K562 (cell line): ENCODE results near the gene ARHGEF12. TPM values are rescaled to one million over a fixed set of nuclear protein-coding genes. Genes with fewer than 3 reads are reported as not detected.

Source experiments
- ATAC-seq: fragments of 200-7000 bp; cut with Tn5 transposase; 3 replicates; pipeline ENCODE4 v1.9.1; 2020; ENCODE audit warnings: moderate library complexity
- BruUV-seq: library from RNA; stranded (reverse); fragments of 400-500 nt; replicated peaks from 2 replicates; lab custom pipeline; 2021; lab: Mats Ljungman, UMichigan
- CTCF ChIA-PET: fragments of 300-600 bp; formaldehyde crosslinking; extraction: SDS; loops from one replicate; lab custom pipeline; 2021; ENCODE audit warnings: low intra/inter-chr PET ratio; lab: Yijun Ruan, JAX
- POLR2A ChIA-PET: fragments of 300-600, 350-650 bp; sonication (Branson Sonifier 250); formaldehyde crosslinking; extraction: SDS; loops from one replicate; lab custom pipeline; 2021; ENCODE audit warnings: antibody characterized with exemption, inconsistent platforms; lab: Yijun Ruan, JAX
- DNase-seq, 4 experiments: peaks; one replicate each; pipeline versions ENCODE4 v3.0.0 to v3.0.0-alpha.2; 2011 to 2018; ENCODE audit warnings: low spot score in 3 of 4, mixed read lengths in 3 of 4; ENCODE audit errors: extremely low read depth in 1 of 4
- FAIRE-seq: peaks from 2 replicates; lab custom pipeline; 2011; peaks lifted over from hg19 to GRCh38; lab: Jason Lieb, UNC
- H2AFZ ChIP-seq: 2 replicates; pipeline ENCODE4 v1.6.0; 2011; ENCODE audit warnings: low read depth, low read length, control low read depth, inconsistent platforms
- H3K27ac ChIP-seq: fragments of 200-600 bp; 3 replicates; pipeline ENCODE4 v1.8.0; 2011; ENCODE audit warnings: low read depth, mild to moderate bottlenecking, control low read depth, inconsistent platforms, low read length, moderate library complexity, mixed read lengths; ENCODE audit errors: extremely low read depth
- H3K27me3 ChIP-seq, 2 experiments: fragments of 300-600 bp in 1 of 2; 2 replicates in 1 of 2; 3 replicates in 1 of 2; pipeline versions ENCODE4 v1.6.0 to v1.8.0; 2011; ENCODE audit warnings: inconsistent platforms in 2 of 2, low read length in 2 of 2, mild to moderate bottlenecking in 1 of 2, mixed read lengths in 1 of 2, moderate library complexity in 1 of 2; ENCODE audit not compliant: control insufficient read depth in 2 of 2, insufficient read depth in 2 of 2
- H3K36me3 ChIP-seq: fragments of 300-600 bp; 3 replicates; pipeline ENCODE4 v1.8.0; 2011; ENCODE audit warnings: mild to moderate bottlenecking, low read length, inconsistent platforms; ENCODE audit not compliant: control insufficient read depth, insufficient read depth
- H3K4me1 ChIP-seq, 2 experiments: fragments of 200-600 bp in 1 of 2; replicated peaks in 1 of 2; 2 replicates in 1 of 2; 3 replicates in 1 of 2; pipeline versions ENCODE4 v1.5.1 to v1.8.0; 2011; ENCODE audit warnings: inconsistent platforms in 2 of 2, low read length in 2 of 2, mild to moderate bottlenecking in 1 of 2, mixed read lengths in 1 of 2, moderate library complexity in 1 of 2; ENCODE audit not compliant: control insufficient read depth in 2 of 2, insufficient read depth in 2 of 2
- H3K4me2 ChIP-seq: 2 replicates; pipeline ENCODE4 v1.6.1; 2011; ENCODE audit warnings: low read length, control low read depth, inconsistent platforms, mixed read lengths; ENCODE audit not compliant: insufficient read depth
- H3K4me3 ChIP-seq: fragments of 200-600 bp; sonication (generic), shearing (Covaris generic); 2 replicates; pipeline ENCODE4 v1.5.1; 2016; ENCODE audit warnings: control low read depth, inconsistent platforms
- H3K79me2 ChIP-seq: fragments of 200-600 bp; 3 replicates; pipeline ENCODE4 v1.8.0; 2011; ENCODE audit warnings: low read length, inconsistent platforms; ENCODE audit not compliant: control insufficient read depth, insufficient read depth
- H3K9ac ChIP-seq, 2 experiments: 2 replicates each; pipeline versions ENCODE4 v1.6.0 to v1.6.1; 2011; ENCODE audit warnings: low read depth in 2 of 2, low read length in 2 of 2, control low read depth in 1 of 2, inconsistent platforms in 1 of 2, mild to moderate bottlenecking in 1 of 2, mixed read lengths in 1 of 2; ENCODE audit not compliant: insufficient read depth in 1 of 2
- H3K9me1 ChIP-seq: one replicate; pipeline ENCODE4 v1.6.0; 2011; ENCODE audit warnings: inconsistent platforms, mild to moderate bottlenecking, low read length, moderate library complexity; ENCODE audit not compliant: control insufficient read depth, insufficient read depth
- H3K9me3 ChIP-seq: replicated peaks from 2 replicates; pipeline ENCODE4 v1.5.1; 2011; ENCODE audit warnings: low read depth, low read length, inconsistent platforms; ENCODE audit not compliant: control insufficient read depth, insufficient read depth
- H4K20me1 ChIP-seq: replicated peaks from 2 replicates; pipeline ENCODE4 v1.6.1; 2011; ENCODE audit warnings: low read length, inconsistent platforms, mixed read lengths; ENCODE audit not compliant: control insufficient read depth, insufficient read depth
- CEBPB ChIP-seq: fragments of 450-650 bp; IDR thresholded peaks from 2 replicates; pipeline ENCODE4 v1.6.1; 2016; ENCODE audit warnings: missing genetic modification characterization, missing compliant biosample characterization
- CEBPG ChIP-seq, 3 experiments: fragments of 200-800 bp in 1 of 3; sonication (Bioruptor generic) in 1 of 3; sonication (generic) in 1 of 3; formaldehyde crosslinking in 1 of 3; IDR thresholded peaks in 2 of 3; conservative IDR thresholded peaks in 1 of 3; 2 replicates each; pipeline versions ENCODE4 v1.6.1 to v1.8.0; 2016 to 2022; ENCODE audit warnings: missing compliant biosample characterization in 2 of 3, missing genetic modification characterization in 2 of 3, mild to moderate bottlenecking in 1 of 3, missing genetic modification reagents in 1 of 3
- E2F4 ChIP-seq: sonication (generic); formaldehyde crosslinking; IDR thresholded peaks from 2 replicates; pipeline ENCODE4 v1.8.0; 2022; ENCODE audit warnings: mild to moderate bottlenecking, low read depth, missing genetic modification reagents
- FOXJ3 ChIP-seq: sonication (generic); formaldehyde crosslinking; IDR thresholded peaks from 2 replicates; pipeline ENCODE4 v1.4.0; 2020; ENCODE audit warnings: mild to moderate bottlenecking, missing genetic modification reagents
- RAD21 ChIP-seq, 2 experiments: fragments of 250-450 bp in 1 of 2; fragments of 450-650 bp in 1 of 2; sonication (Bioruptor Pico) in 1 of 2; formaldehyde crosslinking in 1 of 2; IDR thresholded peaks in 1 of 2; conservative IDR thresholded peaks in 1 of 2; 2 replicates each; pipeline versions ENCODE4 v1.4.0 to v1.8.0; 2020 to 2022; ENCODE audit warnings: mild to moderate bottlenecking in 2 of 2, moderate library complexity in 1 of 2
- ZNF324 ChIP-seq: fragments of 250-450 bp; sonication (Bioruptor Pico); IDR thresholded peaks from 2 replicates; pipeline ENCODE4 v1.4.0; 2020; ENCODE audit warnings: mild to moderate bottlenecking
- WGBS: fragments of 100-300 bp; shearing (Covaris generic); methylation state at CpG from one replicate; pipeline ENCODE4 v1.1.6; 2016; ENCODE audit warnings: low coverage, mixed read lengths; ENCODE audit not compliant: insufficient coverage; ENCODE audit errors: missing lambda C conversion rate; 5-methylcytosine and 5-hydroxymethylcytosine counted together
- in situ Hi-C: fragments of 300-500 bp; cut with MboI; formaldehyde crosslinking; loops from 4 replicates; pipeline ENCODE4 v1.15.0; 2018; ENCODE audit warnings: inconsistent platforms, mixed read lengths
- intact Hi-C: fragments of 100-400 bp; cut with micrococcal nuclease; formaldehyde crosslinking; loops from 2 replicates; pipeline ENCODE4 v1.14.2; 2022
- polyA plus RNA-seq, 8 experiments: library from polyadenylated mRNA; depleted of rRNA in 4 of 8; stranded (reverse) in 5 of 8; unstranded in 3 of 8; fragments of >200 nt; fragmentation: Nextera tagmentation in 2 of 8; fragmentation: Illumina TruSeq in 1 of 8; extraction: Ambion mirVana in 2 of 8; extraction: Trizol in 1 of 8; gene quantifications; 2 replicates each; pipeline versions ENCODE4 v1.2.1 to v1.2.3, GENCODE V29; 2011 to 2014; ENCODE audit warnings: inconsistent platforms in 1 of 8, missing spikeins in 1 of 8
- total RNA-seq, 7 experiments: library from RNA; depleted of rRNA in 6 of 7; stranded (reverse); fragments of >200 nt in 6 of 7; fragmentation: Illumina TruSeq in 2 of 7; extraction: Trizol in 2 of 7; gene quantifications; 2 replicates each; pipeline versions ENCODE4 v1.2.1 to v1.2.3, GENCODE V29; 2011 to 2021; ENCODE audit warnings: low replicate concordance in 1 of 7

The ARHGEF12 gene
- total and polyA plus RNA-seq, 9 of the 15 experiments (the other 6 are each of a cell fraction or from before 2014, with no cell fraction given): 3.5 to 51.7 (median 29.5) TPM

- WGBS: 78% methylated on average over 4 of the region's 4 CpGs
- ATAC-seq (no peak), DNase-seq (no peak), FAIRE-seq (no peak)
- no TSS peak for BruUV-seq
- H3K79me2 ChIP-seq: 0 out of 3 replicates have a peak, but pooled peaks cover 2% of the 10 kb centered on the region
- in situ Hi-C loops (no loop called here), intact Hi-C loops (no loop called here)
- POLR2A ChIA-PET: no interaction called here
- peaks cover 38% of the 10 kb centered on the region; the same call in 2 of the 3 replicates for H3K36me3 ChIP-seq
- no peaks in the 10 kb centered on the region for H3K27me3 ChIP-seq
- H3K4me1 ChIP-seq: no peaks in the 10 kb centered on the region
- H3K27ac ChIP-seq: no peak overlapping the region
- H3K9ac ChIP-seq: no peak overlapping the region
- TF ChIP-seq CEBPB (tag) (peak; percentile 91), FOXJ3 (no peak), CEBPG (CRISPR knock-in tag; IDR thresholded peaks at IDR 0.05) (no peak), CEBPG (tag; conservative IDR thresholded peaks at IDR 0.05 in 1 of 2, IDR thresholded peaks at IDR 0.05 in 1 of 2) (peak in 1 of 2 experiments; percentile 86; a peak in 2 of 4 replicates), ZNF324 (CRISPR knock-in tag) (no peak), E2F4 (CRISPR knock-in tag) (no peak), RAD21 (CRISPR knock-in tag; conservative IDR thresholded peaks at IDR 0.05 in 1 of 2, IDR thresholded peaks at IDR 0.05 in 1 of 2) (no peak)
- CTCF ChIA-PET: no interaction called here
- H3K9me1 ChIP-seq: no peaks in the 10 kb centered on the region
- no peaks in the 10 kb centered on the region for H4K20me1 ChIP-seq
- no peaks in the 10 kb centered on the region for H3K9me3 ChIP-seq
- H3K4me2 ChIP-seq: no peak overlapping the region
- no peak overlapping the region for H2AFZ ChIP-seq
- no peak overlapping the region for H3K4me3 ChIP-seq
These were observed 84.4 kb downstream of the ARHGEF12 start for GRCh38 chr11:120420572-120420971.
